ENCODE measurements around the gene PHKA2. TPM values are rescaled to one million over a fixed set of nuclear protein-coding genes. Genes with fewer than 3 reads are reported as not detected.

The PHKA2 gene
- total and polyA plus RNA-seq, 4 donors: 28.9 to 82.3 (median 41.9) TPM

GRCh38 chrX:18998653-18999052 lies 14.7 kb upstream of the PHKA2 start (continued):
- TF ChIP-seq HNF4A (conservative IDR thresholded peaks at IDR 0.05) (no peak), CTCF (IDR thresholded peaks at IDR 0.05; ENCODE audit: low read depth, low read length, missing input control) (no peak), NR2F2 (IDR thresholded peaks at IDR 0.05) (no peak), MAX (IDR thresholded peaks at IDR 0.05) (no peak)

- Histone ChIP-seq H3K27me3 (ENCODE audit: control insufficient read depth in 4 of 4, insufficient read depth in 4 of 4, low read length in 3 of 4) (no peaks in the 10 kb centered on the region), H3K36me3 (ENCODE audit: control insufficient read depth in 4 of 4, insufficient read depth in 3 of 4, low read depth in 1 of 4, low read length in 3 of 4) (no peaks in the 10 kb centered on the region), H3K4me3 (ENCODE audit: low read depth in 1 of 3, low read length in 3 of 3) (no peak overlapping the region), H3K27ac (ENCODE audit: low read depth in 1 of 2, low read length in 2 of 2) (no peak overlapping the region), H3K4me1 (ENCODE audit: control insufficient read depth in 4 of 4, insufficient read depth in 4 of 4, low read length in 3 of 4) (no peaks in the 10 kb centered on the region), H3K9ac (ENCODE audit: low read depth in 1 of 2, low read length in 2 of 2) (no peak overlapping the region), H3K9me3 (ENCODE audit: control insufficient read depth in 4 of 4, low read length in 3 of 4) (no peaks in the 10 kb centered on the region)
- no peak for DNase-seq (ENCODE audit: low spot score)
- TF ChIP-seq NR2F2 (IDR thresholded peaks at IDR 0.05) (no peak), FOXA1 (IDR thresholded peaks at IDR 0.05) (no peak), YY1 (IDR thresholded peaks at IDR 0.05) (no peak), RAD21 (IDR thresholded peaks at IDR 0.05) (no peak), ZBTB33 (IDR thresholded peaks at IDR 0.05) (no peak), ATF3 (IDR thresholded peaks at IDR 0.05) (no peak), GABPA (IDR thresholded peaks at IDR 0.05 in 1 of 2, conservative IDR thresholded peaks at IDR 0.05 in 1 of 2) (no peak), REST (IDR thresholded peaks at IDR 0.05) (no peak), FOXA2 (IDR thresholded peaks at IDR 0.05) (no peak), SP1 (IDR thresholded peaks at IDR 0.05) (no peak), RXRA (IDR thresholded peaks at IDR 0.05) (no peak), TAF1 (conservative IDR thresholded peaks at IDR 0.05) (no peak), MAX (IDR thresholded peaks at IDR 0.05) (no peak), EGR1 (IDR thresholded peaks at IDR 0.05; ENCODE audit: low read depth in 2 of 2) (no peak)
- 70% methylated on average over 4 of the region's 4 CpGs for WGBS
These were observed 14.0 kb upstream of the PHKA2 start for GRCh38 chrX:18997916-18998315.

Data from liver (tissue), 9 donors.